DMS114 treated with DMSO at 0.1 percent for 48 hours (cell line): ENCODE results near the gene COMMD7.

ENCODE experiments used
- DNase-seq: peaks from one replicate; lab custom pipeline; 2025; ENCODE audit not compliant: unreplicated experiment; lab: John Stamatoyannopoulos, UW

The COMMD7 gene

GRCh38 chr20:32681175-32682084, 61.8 kb downstream of the COMMD7 start:
- no peak for DNase-seq

GRCh38 chr20:32680544-32681174, 62.6 kb downstream of the COMMD7 start:
- DNase-seq: no peak

- DNase-seq: no peak
These were observed 64.3 kb downstream of the COMMD7 start for GRCh38 chr20:32678948-32679347.

GRCh38 chr20:32675223-32675975, 67.9 kb downstream of the COMMD7 start:
- no peak for DNase-seq

- no peak for DNase-seq
These were observed 68.9 kb downstream of the COMMD7 start for GRCh38 chr20:32674362-32674789.

- no peak for DNase-seq
These were observed 70.0 kb downstream of the COMMD7 start for GRCh38 chr20:32672982-32673851.

- no peak for DNase-seq
These were observed 70.8 kb downstream of the COMMD7 start for GRCh38 chr20:32672394-32672981.

GRCh38 chr20:32670773-32671455, 72.4 kb downstream of the COMMD7 start:
- DNase-seq: no peak

GRCh38 chr20:32667027-32667426, 76.2 kb downstream of the COMMD7 start:
- no peak for DNase-seq

GRCh38 chr20:32664678-32665159, 78.5 kb downstream of the COMMD7 start:
- DNase-seq: no peak

GRCh38 chr20:32664012-32664677, 79.1 kb downstream of the COMMD7 start:
- DNase-seq: no peak

- DNase-seq: no peak
These were observed 79.8 kb downstream of the COMMD7 start for GRCh38 chr20:32663335-32664011.

- no peak for DNase-seq
These were observed 81.3 kb downstream of the COMMD7 start for GRCh38 chr20:32661820-32662528.

- DNase-seq: no peak
These were observed 82.6 kb downstream of the COMMD7 start for GRCh38 chr20:32660661-32661060.

- no peak for DNase-seq
These were observed 86.4 kb downstream of the COMMD7 start for GRCh38 chr20:32656827-32657226.

GRCh38 chr20:32655903-32656512, 87.3 kb downstream of the COMMD7 start:
- DNase-seq: no peak

- DNase-seq: peak; percentile 26
These were observed 90.3 kb downstream of the COMMD7 start for GRCh38 chr20:32652739-32653526.
